ENCODE measurements around the gene SLC4A9.
A peak's percentile ranks its signal among the peaks of the same experiment; 100 is the strongest.

The SLC4A9 gene

DNA sequence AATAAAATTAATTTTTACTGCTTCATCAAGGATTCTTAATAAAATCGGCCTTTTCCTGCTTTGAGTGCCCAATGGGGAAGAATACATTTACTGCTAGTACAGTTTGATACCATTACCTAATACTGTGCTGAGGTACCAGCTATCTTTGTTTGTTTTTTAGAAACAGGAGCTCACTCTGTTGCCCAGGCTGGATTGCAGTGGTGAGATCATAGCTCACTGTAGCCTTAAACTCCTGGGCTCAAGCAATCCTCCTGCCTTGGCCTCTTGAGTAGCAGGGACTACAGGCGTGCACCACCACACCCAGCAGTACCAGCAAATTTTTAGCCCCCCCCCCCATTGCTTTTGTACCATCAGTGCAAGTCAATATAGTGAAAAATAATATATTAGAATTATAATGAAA is 28.1 kb downstream of the SLC4A9 start:
- no peak overlapping the region for H3K4me2 ChIP-seq (ENCODE audit: low read length)
- H3K23ac ChIP-seq (ENCODE audit: low read length): no peak overlapping the region
- H2BK120ac ChIP-seq (ENCODE audit: low read depth, low read length): no peak overlapping the region
- no peaks in the 10 kb centered on the region for H3K4me1 ChIP-seq (ENCODE audit: control insufficient read depth, low read depth, low read length)
- no peaks in the 10 kb centered on the region for H3K79me2 ChIP-seq (ENCODE audit: control insufficient read depth, insufficient read depth, low read length)
- no peaks in the 10 kb centered on the region for H3K36me3 ChIP-seq (ENCODE audit: control insufficient read depth, insufficient read depth, low read length)
- no peak overlapping the region for H2BK5ac ChIP-seq (ENCODE audit: low read length)
- no peak for DNase-seq
- H4K8ac ChIP-seq (ENCODE audit: low read depth, low read length): no peak overlapping the region
- no peak overlapping the region for H3K9ac ChIP-seq (ENCODE audit: low read length)
- no peak overlapping the region for H3K4ac ChIP-seq (ENCODE audit: low read depth, low read length)
- H3K4me3 ChIP-seq (ENCODE audit: low read length): no peak overlapping the region
- no peaks in the 10 kb centered on the region for H3K79me1 ChIP-seq (ENCODE audit: low read length)
- no CpG with 5 or more reads among the region's 2 CpGs for WGBS (ENCODE audit: extremely low coverage, insufficient coverage, low lambda C conversion rate)
- H3K18ac ChIP-seq (ENCODE audit: low read length): no peak overlapping the region
- H3K27me3 ChIP-seq (ENCODE audit: insufficient read depth, low read length, poor library complexity): no peaks in the 10 kb centered on the region
- no peak overlapping the region for H3K27ac ChIP-seq (ENCODE audit: low read depth, low read length)
- no peak overlapping the region for H2AK5ac ChIP-seq (ENCODE audit: low read length)
- H3K56ac ChIP-seq (ENCODE audit: low read length): no peak overlapping the region
- no peak overlapping the region for H4K5ac ChIP-seq (ENCODE audit: low read length)
- no peak overlapping the region for H2BK15ac ChIP-seq (replicated peaks; ENCODE audit: low read depth)

DNA sequence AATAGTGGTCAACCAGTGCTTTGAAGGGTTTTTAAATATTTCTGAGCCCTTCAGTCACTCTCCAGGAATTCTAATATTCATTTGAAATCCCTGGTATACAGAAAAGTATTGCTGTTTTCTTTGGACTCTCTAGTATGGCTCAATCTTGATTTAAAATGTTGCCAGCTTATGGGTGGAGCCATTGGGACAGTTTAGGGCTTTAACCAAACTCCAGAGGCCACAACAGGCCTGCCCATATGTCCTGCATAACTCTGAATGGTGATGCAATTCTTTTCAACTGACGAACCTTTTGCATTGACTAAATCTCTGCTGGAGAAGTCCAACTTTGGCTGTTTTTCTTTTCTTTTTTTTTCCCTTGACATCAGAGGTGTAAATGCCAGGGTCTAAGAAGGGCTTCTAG is 31.3 kb downstream of the SLC4A9 start:
- Histone ChIP-seq H4K8ac (ENCODE audit: low read depth, low read length) (no peak overlapping the region), H3K27ac (ENCODE audit: low read depth, low read length) (no peak overlapping the region), H3K79me1 (ENCODE audit: low read length) (no peaks in the 10 kb centered on the region), H3K56ac (ENCODE audit: low read length) (no peak overlapping the region), H3K23ac (ENCODE audit: low read length) (no peak overlapping the region), H3K4me1 (ENCODE audit: control insufficient read depth, low read depth, low read length) (no peaks in the 10 kb centered on the region), H2BK120ac (ENCODE audit: low read depth, low read length) (no peak overlapping the region), H2AK5ac (ENCODE audit: low read length) (no peak overlapping the region), H3K9ac (ENCODE audit: low read length) (no peak overlapping the region), H3K4me2 (ENCODE audit: low read length) (no peak overlapping the region), H4K5ac (ENCODE audit: low read length) (no peak overlapping the region), H2BK5ac (ENCODE audit: low read length) (no peak overlapping the region), H3K79me2 (ENCODE audit: control insufficient read depth, insufficient read depth, low read length) (no peaks in the 10 kb centered on the region), H3K36me3 (ENCODE audit: control insufficient read depth, insufficient read depth, low read length) (no peaks in the 10 kb centered on the region), H3K18ac (ENCODE audit: low read length) (no peak overlapping the region), H2BK15ac (replicated peaks; ENCODE audit: low read depth) (no peak overlapping the region), H3K27me3 (ENCODE audit: insufficient read depth, low read length, poor library complexity) (no peaks in the 10 kb centered on the region), H3K4ac (ENCODE audit: low read depth, low read length) (no peak overlapping the region), H3K4me3 (ENCODE audit: low read length) (no peak overlapping the region)
- no peak for DNase-seq
- no CpG with 5 or more reads among the region's 1 CpG for WGBS (ENCODE audit: extremely low coverage, insufficient coverage, low lambda C conversion rate)

DNA sequence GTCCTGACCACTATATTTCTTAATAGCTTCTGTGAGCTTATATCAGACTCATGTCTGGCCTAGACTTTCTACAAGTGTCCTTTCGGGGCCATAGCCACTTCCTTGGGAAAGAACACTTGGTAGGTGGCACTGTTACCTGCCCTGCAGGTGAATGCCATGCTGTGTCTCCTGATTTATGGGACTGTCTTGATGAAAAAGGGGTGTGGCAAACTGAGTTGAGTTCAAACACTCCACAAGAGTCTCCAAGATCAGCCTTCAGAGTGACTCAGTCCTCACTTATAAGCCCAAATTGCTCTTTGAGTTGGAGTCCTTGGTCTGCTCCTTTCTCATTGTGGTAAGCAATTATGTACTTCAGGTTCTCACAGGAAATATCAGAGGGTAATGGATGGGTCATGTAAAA is 31.7 kb downstream of the SLC4A9 start:
- Histone ChIP-seq H3K4ac (ENCODE audit: low read depth, low read length) (no peak overlapping the region), H4K8ac (ENCODE audit: low read depth, low read length) (no peak overlapping the region), H3K9ac (ENCODE audit: low read length) (no peak overlapping the region), H3K27me3 (ENCODE audit: insufficient read depth, low read length, poor library complexity) (no peaks in the 10 kb centered on the region), H3K4me2 (ENCODE audit: low read length) (no peak overlapping the region), H3K4me1 (ENCODE audit: control insufficient read depth, low read depth, low read length) (no peaks in the 10 kb centered on the region), H2BK15ac (replicated peaks; ENCODE audit: low read depth) (no peak overlapping the region), H3K27ac (ENCODE audit: low read depth, low read length) (no peak overlapping the region), H3K23ac (ENCODE audit: low read length) (no peak overlapping the region), H2BK5ac (ENCODE audit: low read length) (no peak overlapping the region), H3K36me3 (ENCODE audit: control insufficient read depth, insufficient read depth, low read length) (no peaks in the 10 kb centered on the region), H3K79me2 (ENCODE audit: control insufficient read depth, insufficient read depth, low read length) (no peaks in the 10 kb centered on the region), H3K18ac (ENCODE audit: low read length) (no peak overlapping the region), H3K79me1 (ENCODE audit: low read length) (no peaks in the 10 kb centered on the region), H2AK5ac (ENCODE audit: low read length) (no peak overlapping the region), H4K5ac (ENCODE audit: low read length) (no peak overlapping the region), H2BK120ac (ENCODE audit: low read depth, low read length) (no peak overlapping the region), H3K56ac (ENCODE audit: low read length) (no peak overlapping the region), H3K4me3 (ENCODE audit: low read length) (no peak overlapping the region)
- DNase-seq: no peak
- WGBS (ENCODE audit: extremely low coverage, insufficient coverage, low lambda C conversion rate): no CpG with 5 or more reads among the region's 1 CpG

DNA sequence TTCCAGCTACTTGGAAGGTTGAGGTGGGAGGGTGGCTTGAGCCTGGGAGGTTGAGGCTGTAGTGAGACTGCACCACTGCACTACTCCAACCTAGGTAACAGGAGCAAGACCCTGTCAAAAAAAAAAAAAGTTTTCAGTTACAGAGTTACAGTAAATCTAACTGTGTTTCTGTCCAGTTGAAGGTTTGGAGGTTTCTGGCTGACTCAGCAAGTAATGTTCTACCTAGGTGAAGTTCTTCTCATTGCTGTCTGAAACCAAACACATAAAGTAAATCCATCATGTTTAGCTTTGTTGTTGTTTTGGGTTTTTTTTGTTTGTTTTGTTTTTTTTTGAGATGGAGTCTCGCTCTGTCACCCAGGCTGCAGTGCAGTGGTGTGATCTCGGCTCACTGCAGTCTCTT is 33.7 kb downstream of the SLC4A9 start:
- Histone ChIP-seq H3K18ac (ENCODE audit: low read length) (no peak overlapping the region), H3K4ac (ENCODE audit: low read depth, low read length) (no peak overlapping the region), H3K4me2 (ENCODE audit: low read length) (no peak overlapping the region), H3K4me3 (ENCODE audit: low read length) (no peak overlapping the region), H4K8ac (ENCODE audit: low read depth, low read length) (no peak overlapping the region), H2BK5ac (ENCODE audit: low read length) (no peak overlapping the region), H3K79me2 (ENCODE audit: control insufficient read depth, insufficient read depth, low read length) (no peaks in the 10 kb centered on the region), H3K27ac (ENCODE audit: low read depth, low read length) (no peak overlapping the region), H2AK5ac (ENCODE audit: low read length) (no peak overlapping the region), H3K9ac (ENCODE audit: low read length) (no peak overlapping the region), H3K79me1 (ENCODE audit: low read length) (no peaks in the 10 kb centered on the region), H3K56ac (ENCODE audit: low read length) (no peak overlapping the region), H3K27me3 (ENCODE audit: insufficient read depth, low read length, poor library complexity) (no peaks in the 10 kb centered on the region), H3K36me3 (ENCODE audit: control insufficient read depth, insufficient read depth, low read length) (no peaks in the 10 kb centered on the region), H2BK120ac (ENCODE audit: low read depth, low read length) (no peak overlapping the region), H4K5ac (ENCODE audit: low read length) (no peak overlapping the region), H2BK15ac (replicated peaks; ENCODE audit: low read depth) (no peak overlapping the region), H3K23ac (ENCODE audit: low read length) (no peak overlapping the region), H3K4me1 (ENCODE audit: control insufficient read depth, low read depth, low read length) (no peaks in the 10 kb centered on the region)
- WGBS (ENCODE audit: extremely low coverage, insufficient coverage, low lambda C conversion rate): no CpG with 5 or more reads among the region's 2 CpGs
- no peak for DNase-seq

DNA sequence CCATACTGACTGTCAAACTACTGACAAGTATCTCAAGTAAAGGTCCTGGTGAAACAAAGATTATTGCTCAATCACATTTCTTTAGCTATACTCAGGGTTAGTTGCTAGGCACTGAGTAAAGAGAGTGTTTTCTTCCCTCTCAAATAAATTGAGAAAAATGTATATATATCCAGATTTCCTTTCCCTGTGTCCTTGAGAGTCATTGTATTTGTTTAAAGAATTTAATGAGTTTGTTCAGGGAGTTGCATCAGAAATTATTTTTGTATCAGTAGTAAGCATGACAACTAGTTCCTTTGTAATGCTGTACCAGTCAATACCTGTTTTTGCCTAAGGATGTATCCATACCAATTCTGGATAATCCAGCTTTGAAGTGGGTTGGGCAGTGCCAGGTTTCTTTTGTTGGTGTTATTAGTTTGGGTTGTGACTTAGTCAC is 38.4 kb downstream of the SLC4A9 start:
- no peak overlapping the region for H2BK120ac ChIP-seq (ENCODE audit: low read depth, low read length)

DNA sequence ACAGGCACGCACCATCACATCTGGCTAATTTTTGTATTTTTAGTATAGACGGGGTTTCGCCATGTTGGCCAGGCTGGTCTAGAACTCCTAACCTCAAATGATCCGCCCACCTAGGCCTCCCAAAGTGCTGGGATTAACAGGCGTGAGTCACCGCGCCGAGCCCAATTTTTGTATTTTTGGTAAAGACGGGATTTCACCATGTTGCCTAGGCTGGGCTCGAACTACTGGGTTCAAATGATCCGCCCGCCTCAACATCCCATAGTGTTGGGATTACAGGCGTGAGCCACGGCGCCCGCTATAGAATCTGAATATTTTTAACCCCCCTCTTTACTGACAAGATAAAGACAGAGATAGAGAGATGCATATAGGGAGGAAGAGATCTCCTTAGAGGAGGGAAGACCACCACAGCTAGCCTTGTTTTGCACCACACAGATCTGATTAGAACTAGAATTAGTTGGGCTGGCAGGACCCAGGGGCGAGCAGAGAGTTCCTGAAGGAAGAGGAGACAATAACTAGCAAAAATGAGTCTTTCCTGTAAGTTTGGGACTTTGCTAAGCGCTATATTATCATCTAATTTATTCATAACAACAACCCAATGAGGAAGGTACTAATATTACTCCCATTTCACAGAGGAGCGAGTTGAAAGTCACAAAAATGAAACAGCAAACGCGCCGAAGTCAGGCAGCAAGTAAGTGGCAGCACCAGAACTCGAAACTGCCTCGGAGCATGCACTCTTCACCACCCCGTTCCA is 40.2 kb downstream of the SLC4A9 start:
- H3K27ac ChIP-seq (ENCODE audit: low read depth, low read length): peak overlapping the region; percentile 7

More for the DNA sequence above, 38.4 kb downstream of the SLC4A9 start:
- Histone ChIP-seq H3K27me3 (ENCODE audit: insufficient read depth, low read length, poor library complexity) (no peaks in the 10 kb centered on the region), H3K23ac (ENCODE audit: low read length) (no peak overlapping the region), H3K4me2 (ENCODE audit: low read length) (no peak overlapping the region), H3K9ac (ENCODE audit: low read length) (no peak overlapping the region), H3K56ac (ENCODE audit: low read length) (no peak overlapping the region), H3K79me2 (ENCODE audit: control insufficient read depth, insufficient read depth, low read length) (peaks cover 17% of the 10 kb centered on the region), H2BK5ac (ENCODE audit: low read length) (no peak overlapping the region), H2BK15ac (replicated peaks; ENCODE audit: low read depth) (no peak overlapping the region), H3K4me1 (ENCODE audit: control insufficient read depth, low read depth, low read length) (no peaks in the 10 kb centered on the region), H4K8ac (ENCODE audit: low read depth, low read length) (no peak overlapping the region), H4K5ac (ENCODE audit: low read length) (no peak overlapping the region), H3K4me3 (ENCODE audit: low read length) (no peak overlapping the region), H2AK5ac (ENCODE audit: low read length) (no peak overlapping the region), H3K36me3 (ENCODE audit: control insufficient read depth, insufficient read depth, low read length) (no peaks in the 10 kb centered on the region), H3K79me1 (ENCODE audit: low read length) (no peaks in the 10 kb centered on the region), H3K27ac (ENCODE audit: low read depth, low read length) (no peak overlapping the region), H3K4ac (ENCODE audit: low read depth, low read length) (no peak overlapping the region), H3K18ac (ENCODE audit: low read length) (no peak overlapping the region)
- DNase-seq: no peak

More for the DNA sequence above, 40.2 kb downstream of the SLC4A9 start:
- H3K79me1 ChIP-seq (ENCODE audit: low read length): no peaks in the 10 kb centered on the region
- H3K4me3 ChIP-seq (ENCODE audit: low read length): peak overlapping the region; percentile 79
- H2BK120ac ChIP-seq (ENCODE audit: low read depth, low read length): no peak overlapping the region
- WGBS (ENCODE audit: extremely low coverage, insufficient coverage, low lambda C conversion rate): no CpG with 5 or more reads among the region's 25 CpGs
- no peak for DNase-seq
- no peak overlapping the region for H2BK15ac ChIP-seq (replicated peaks; ENCODE audit: low read depth)
- no peak overlapping the region for H3K4ac ChIP-seq (ENCODE audit: low read depth, low read length)
- no peak overlapping the region for H3K23ac ChIP-seq (ENCODE audit: low read length)
- H3K4me2 ChIP-seq (ENCODE audit: low read length): peak overlapping the region; percentile 49
- no peaks in the 10 kb centered on the region for H3K36me3 ChIP-seq (ENCODE audit: control insufficient read depth, insufficient read depth, low read length)
- H3K4me1 ChIP-seq (ENCODE audit: control insufficient read depth, low read depth, low read length): peaks cover 2% of the 10 kb centered on the region
- no peak overlapping the region for H2AK5ac ChIP-seq (ENCODE audit: low read length)
- H4K8ac ChIP-seq (ENCODE audit: low read depth, low read length): no peak overlapping the region
- peak overlapping the region; percentile 97 for H3K56ac ChIP-seq (ENCODE audit: low read length)
- peaks cover 34% of the 10 kb centered on the region for H3K79me2 ChIP-seq (ENCODE audit: control insufficient read depth, insufficient read depth, low read length)
- H2BK5ac ChIP-seq (ENCODE audit: low read length): no peak overlapping the region
- no peak overlapping the region for H4K5ac ChIP-seq (ENCODE audit: low read length)
- no peak overlapping the region for H3K18ac ChIP-seq (ENCODE audit: low read length)
- H3K9ac ChIP-seq (ENCODE audit: low read length): peak overlapping the region; percentile 80
- no peaks in the 10 kb centered on the region for H3K27me3 ChIP-seq (ENCODE audit: insufficient read depth, low read length, poor library complexity)

Measured in mesendoderm (in vitro differentiated cells).